ENCODE measurements around the gene ERCC6L.
A peak's percentile ranks its signal among the peaks of the same experiment; 100 is the strongest.

Gene ERCC6L

GRCh38 chrX:72253686-72254085, 14.9 kb upstream of the ERCC6L start:
- in situ Hi-C loops (cut with MboI; ENCODE audit: low pct_unique_long_range_greater_than_20kb, low sequenced_read_pairs, unreplicated experiment): no loop called here
- no peak for DNase-seq (ENCODE audit: low spot score)
- no peak for TF ChIP-seq CTCF (IDR thresholded peaks at IDR 0.05; ENCODE audit: extremely low read depth, insufficient read depth, missing control alignments)

DNA sequence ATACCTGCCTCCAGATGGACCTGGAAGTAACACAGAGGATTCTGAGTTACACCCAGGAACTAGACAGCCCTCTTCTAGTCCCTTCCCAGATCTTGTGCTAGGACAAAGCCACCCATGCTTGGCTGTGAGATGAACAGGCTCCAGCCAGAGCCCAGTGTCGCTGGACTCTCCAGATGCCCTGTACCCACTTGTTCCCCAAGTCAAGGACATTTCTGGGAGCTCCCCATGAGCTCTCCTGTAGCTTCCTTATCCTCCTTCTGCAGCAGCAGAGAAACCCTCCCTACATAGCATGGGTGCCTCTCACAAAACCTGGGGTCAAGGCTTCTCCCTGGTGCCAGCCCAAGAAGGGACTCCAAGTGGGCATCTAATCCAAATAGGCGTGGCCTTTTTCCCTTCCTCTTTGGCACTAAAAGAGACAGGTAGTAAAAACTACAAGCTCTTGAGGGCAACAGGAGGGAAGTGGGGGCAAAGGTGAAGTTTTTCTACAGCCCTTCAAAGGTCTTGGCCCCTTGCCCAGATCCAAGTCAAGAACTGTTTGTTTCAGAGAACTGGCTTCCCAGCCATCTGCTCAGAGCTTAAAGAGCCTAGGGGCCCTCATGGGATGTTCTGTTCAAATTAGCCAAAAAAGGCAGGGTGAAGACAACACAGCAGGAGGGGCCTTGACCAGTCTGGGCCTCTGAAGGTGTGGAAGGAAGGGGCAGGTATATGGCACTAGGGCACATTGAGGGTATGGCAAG, 8.5 kb upstream of the ERCC6L start:
- in situ Hi-C loops (cut with MboI; ENCODE audit: low pct_unique_long_range_greater_than_20kb, low sequenced_read_pairs, unreplicated experiment): no loop called here

GRCh38 chrX:72245461-72246089, 6.7 kb upstream of the ERCC6L start:
- peak; percentile 87 for TF ChIP-seq CTCF (IDR thresholded peaks at IDR 0.05; ENCODE audit: extremely low read depth, insufficient read depth, missing control alignments)
- DNase-seq (ENCODE audit: low spot score): peak; percentile 65
- in situ Hi-C loops (cut with MboI; ENCODE audit: low pct_unique_long_range_greater_than_20kb, low sequenced_read_pairs, unreplicated experiment): no loop called here

More for the DNA sequence above, 8.5 kb upstream of the ERCC6L start:
- DNase-seq (ENCODE audit: low spot score): no peak
- no peak for TF ChIP-seq CTCF (IDR thresholded peaks at IDR 0.05; ENCODE audit: extremely low read depth, insufficient read depth, missing control alignments)

DNA sequence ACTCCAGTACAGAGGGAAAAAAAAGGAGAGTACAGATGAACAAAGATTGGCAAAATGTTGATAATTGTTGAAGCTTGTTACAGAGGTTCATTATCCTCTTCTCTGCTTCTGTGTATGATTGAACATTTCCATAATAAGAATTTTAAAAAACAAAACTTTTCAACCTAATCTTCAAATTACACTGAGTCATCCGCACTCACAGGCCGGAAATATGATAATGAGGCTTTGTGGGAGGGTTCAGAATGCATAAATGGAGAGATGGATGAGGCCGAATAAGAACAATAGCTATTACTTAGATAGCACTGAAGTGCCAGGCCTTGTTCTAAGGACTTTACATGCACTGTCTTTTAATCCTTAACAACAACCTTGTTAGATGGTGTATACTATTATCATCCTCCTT, 4.6 kb upstream of the ERCC6L start:
- TF ChIP-seq CTCF (IDR thresholded peaks at IDR 0.05; ENCODE audit: extremely low read depth, insufficient read depth, missing control alignments): no peak
- in situ Hi-C loops (cut with MboI; ENCODE audit: low pct_unique_long_range_greater_than_20kb, low sequenced_read_pairs, unreplicated experiment): no loop called here
- no peak for DNase-seq (ENCODE audit: low spot score)

- DNase-seq (ENCODE audit: low spot score): no peak
- in situ Hi-C loops (cut with MboI; ENCODE audit: low pct_unique_long_range_greater_than_20kb, low sequenced_read_pairs, unreplicated experiment): no loop called here
- TF ChIP-seq CTCF (IDR thresholded peaks at IDR 0.05; ENCODE audit: extremely low read depth, insufficient read depth, missing control alignments): no peak
Measured at GRCh38 chrX:72240976-72241375, 2.1 kb upstream of the ERCC6L start.

- TF ChIP-seq CTCF (IDR thresholded peaks at IDR 0.05; ENCODE audit: extremely low read depth, insufficient read depth, missing control alignments): no peak
- in situ Hi-C loops (cut with MboI; ENCODE audit: low pct_unique_long_range_greater_than_20kb, low sequenced_read_pairs, unreplicated experiment): no loop called here
- DNase-seq (ENCODE audit: low spot score): no peak
Measured at GRCh38 chrX:72238183-72238582, 644 bp downstream of the ERCC6L start.
